HEK293 (cell line): ENCODE results near the gene TSGA10IP.

Source experiments
- CTCF ChIA-PET: fragments of 350-600 bp; formaldehyde crosslinking; extraction: SDS; loops from one replicate; lab custom pipeline; 2021; ENCODE audit warnings: antibody characterized with exemption; lab: Yijun Ruan, JAX
- POLR2A ChIA-PET: fragments of 300-600 bp; formaldehyde crosslinking; extraction: SDS; loops from one replicate; lab custom pipeline; 2020; ENCODE audit warnings: antibody characterized with exemption, inconsistent platforms; lab: Yijun Ruan, JAX
- H3K27ac ChIP-seq: fragments of 200-500 bp; sonication (Bioruptor generic); 2 replicates; pipeline ENCODE4 v1.5.1; 2014; ENCODE audit warnings: low read depth, low read length, control low read depth, inconsistent platforms; ENCODE audit errors: extremely low read depth
- H3K36me3 ChIP-seq, 2 experiments: fragments of 200-500 bp in 1 of 2; sonication (Bioruptor generic) in 1 of 2; 1 replicate in 1 of 2; 2 replicates in 1 of 2; pipeline ENCODE4 v1.5.1; 2014 to 2017; ENCODE audit warnings: inconsistent platforms in 2 of 2, low read length in 2 of 2; ENCODE audit not compliant: control insufficient read depth in 2 of 2, insufficient read depth in 1 of 2
- H3K4me1 ChIP-seq: fragments of 200-500 bp; sonication (Bioruptor generic); 2 replicates; pipeline ENCODE4 v1.5.1; 2014; ENCODE audit warnings: mild to moderate bottlenecking, low read length, inconsistent platforms; ENCODE audit not compliant: control insufficient read depth, insufficient read depth
- H3K4me3 ChIP-seq: 2 replicates; pipeline ENCODE4 v1.5.1; 2011; ENCODE audit warnings: low read depth, mild to moderate bottlenecking, control low read depth, low read length, moderate library complexity
- H3K9me3 ChIP-seq: fragments of 200-500 bp; sonication (Bioruptor generic); 2 replicates; pipeline ENCODE4 v1.5.1; 2014; ENCODE audit warnings: low read depth, low read length, inconsistent platforms; ENCODE audit not compliant: control insufficient read depth, insufficient read depth
- BCL6B ChIP-seq: fragments of 450-650 bp; formaldehyde crosslinking; IDR thresholded peaks from 2 replicates; pipeline ENCODE4 v1.5.1; 2017; ENCODE audit warnings: missing biosample characterization, missing genetic modification characterization
- EGR2 ChIP-seq: fragments of 450-650 bp; formaldehyde crosslinking; IDR thresholded peaks from 2 replicates; pipeline ENCODE4 v1.5.1; 2016; ENCODE audit warnings: low read depth, missing biosample characterization, missing genetic modification characterization
- FEZF1 ChIP-seq: fragments of 450-650 bp; formaldehyde crosslinking; IDR thresholded peaks from 2 replicates; pipeline ENCODE4 v1.5.1; 2016; ENCODE audit warnings: missing biosample characterization, missing genetic modification characterization
- HOXA7 ChIP-seq: sonication (generic); formaldehyde crosslinking; IDR thresholded peaks from 2 replicates; pipeline ENCODE4 v1.8.1; 2022; ENCODE audit warnings: missing genetic modification reagents, borderline replicate concordance
- PBX3 ChIP-seq: sonication (generic); formaldehyde crosslinking; IDR thresholded peaks from 2 replicates; pipeline ENCODE4 v1.8.1; 2022; ENCODE audit warnings: mild to moderate bottlenecking, moderate library complexity, missing genetic modification reagents
- PRDM10 ChIP-seq: fragments of 450-650 bp; formaldehyde crosslinking; IDR thresholded peaks from 2 replicates; pipeline ENCODE4 v1.5.1; 2016; ENCODE audit warnings: missing biosample characterization, missing genetic modification characterization
- RBAK ChIP-seq: fragments of 450-650 bp; formaldehyde crosslinking; IDR thresholded peaks from 2 replicates; pipeline ENCODE4 v1.5.1; 2016; ENCODE audit warnings: missing biosample characterization, missing genetic modification characterization
- SCRT1 ChIP-seq: fragments of 450-650 bp; formaldehyde crosslinking; IDR thresholded peaks from 2 replicates; pipeline ENCODE4 v1.5.1; 2016; ENCODE audit warnings: missing biosample characterization, missing genetic modification characterization, borderline replicate concordance
- SP7 ChIP-seq: fragments of 450-650 bp; formaldehyde crosslinking; IDR thresholded peaks from 2 replicates; pipeline ENCODE4 v1.5.1; 2016; ENCODE audit warnings: missing biosample characterization, missing genetic modification characterization
- ZBTB1 ChIP-seq: fragments of 450-650 bp; formaldehyde crosslinking; IDR thresholded peaks from 2 replicates; pipeline ENCODE4 v1.5.1; 2016; ENCODE audit warnings: missing biosample characterization, missing genetic modification characterization
- ZBTB48 ChIP-seq: fragments of 450-650 bp; formaldehyde crosslinking; IDR thresholded peaks from 2 replicates; pipeline ENCODE4 v1.5.1; 2016; ENCODE audit warnings: missing biosample characterization, missing genetic modification characterization
- ZBTB8A ChIP-seq: fragments of 450-650 bp; formaldehyde crosslinking; IDR thresholded peaks from 2 replicates; pipeline ENCODE4 v1.5.1; 2016; ENCODE audit warnings: missing biosample characterization, missing genetic modification characterization
- ZFP37 ChIP-seq: fragments of 450-650 bp; formaldehyde crosslinking; IDR thresholded peaks from 2 replicates; pipeline ENCODE4 v1.5.1; 2016; ENCODE audit warnings: missing biosample characterization, missing genetic modification characterization
- ZIC2 ChIP-seq: fragments of 450-650 bp; formaldehyde crosslinking; IDR thresholded peaks from 2 replicates; pipeline ENCODE4 v1.5.1; 2016; ENCODE audit warnings: missing biosample characterization, missing genetic modification characterization
- ZNF133 ChIP-seq: fragments of 450-650 bp; formaldehyde crosslinking; IDR thresholded peaks from 2 replicates; pipeline ENCODE4 v1.5.1; 2016; ENCODE audit warnings: missing biosample characterization, missing genetic modification characterization
- ZNF335 ChIP-seq: fragments of 450-650 bp; formaldehyde crosslinking; conservative IDR thresholded peaks from 2 replicates; pipeline ENCODE4 v1.5.1; 2016; ENCODE audit warnings: missing biosample characterization, missing genetic modification characterization
- ZNF341 ChIP-seq: fragments of 450-650 bp; formaldehyde crosslinking; IDR thresholded peaks from 2 replicates; pipeline ENCODE4; 2016; ENCODE audit warnings: low read depth, missing biosample characterization, missing genetic modification characterization
- ZNF423 ChIP-seq: fragments of 450-650 bp; formaldehyde crosslinking; IDR thresholded peaks from 2 replicates; pipeline ENCODE4 v1.5.1; 2016; ENCODE audit warnings: missing biosample characterization, missing genetic modification characterization
- ZNF510 ChIP-seq: fragments of 450-650 bp; formaldehyde crosslinking; IDR thresholded peaks from 2 replicates; pipeline ENCODE4 v1.5.1; 2018; ENCODE audit warnings: mild to moderate bottlenecking, missing genetic modification characterization, missing biosample characterization; ENCODE audit not compliant: insufficient replicate concordance
- ZNF548 ChIP-seq: fragments of 450-650 bp; formaldehyde crosslinking; IDR thresholded peaks from 2 replicates; pipeline ENCODE4 v1.5.1; 2016; ENCODE audit warnings: missing biosample characterization, missing genetic modification characterization
- ZNF560 ChIP-seq: fragments of 450-650 bp; formaldehyde crosslinking; IDR thresholded peaks from 2 replicates; pipeline ENCODE4 v1.5.1; 2017; ENCODE audit warnings: missing biosample characterization, missing genetic modification characterization, borderline replicate concordance
- ZNF610 ChIP-seq: fragments of 450-650 bp; formaldehyde crosslinking; IDR thresholded peaks from 2 replicates; pipeline ENCODE4 v1.5.1; 2016; ENCODE audit warnings: missing biosample characterization, missing genetic modification characterization, borderline replicate concordance
- ZNF624 ChIP-seq: fragments of 450-650 bp; formaldehyde crosslinking; IDR thresholded peaks from 2 replicates; pipeline ENCODE4 v1.5.1; 2017; ENCODE audit warnings: missing biosample characterization, missing genetic modification characterization
- ZNF704 ChIP-seq: fragments of 450-650 bp; formaldehyde crosslinking; IDR thresholded peaks from 2 replicates; pipeline ENCODE4 v1.5.1; 2016; ENCODE audit warnings: missing biosample characterization, missing genetic modification characterization
- ZNF785 ChIP-seq: fragments of 450-650 bp; formaldehyde crosslinking; IDR thresholded peaks from 2 replicates; pipeline ENCODE4 v1.5.1; 2016; ENCODE audit warnings: missing biosample characterization, missing genetic modification characterization
- ZNF843 ChIP-seq: fragments of 450-650 bp; formaldehyde crosslinking; IDR thresholded peaks from 2 replicates; pipeline ENCODE4 v1.5.1; 2016; ENCODE audit warnings: missing biosample characterization, missing genetic modification characterization
- ZSCAN4 ChIP-seq: fragments of 450-650 bp; formaldehyde crosslinking; IDR thresholded peaks from 2 replicates; pipeline ENCODE4 v1.5.1; 2017; ENCODE audit warnings: missing biosample characterization, missing genetic modification characterization

The TSGA10IP gene

GRCh38 chr11:65903068-65903481, 42.2 kb upstream of the TSGA10IP start (continued):
- 0 out of 2 replicates have a peak, but pooled peaks have one; percentile 11 for TF ChIP-seq ZBTB48 (tag by site-specific recombination)
- no peak for TF ChIP-seq ZNF341 (tag by site-specific recombination)
- TF ChIP-seq ZBTB1 (tag by site-specific recombination): no peak
- no peak for TF ChIP-seq SCRT1 (tag by site-specific recombination)
- no peak for TF ChIP-seq ZNF704
- peak; percentile 50; the same call in 1 of the 2 replicates for TF ChIP-seq ZIC2 (tag by site-specific recombination)

GRCh38 chr11:65903715-65904114, 41.6 kb upstream of the TSGA10IP start:
- no peak overlapping the region for H3K4me3 ChIP-seq
- H3K9me3 ChIP-seq: no peaks in the 10 kb centered on the region
- ChIA-PET POLR2A (interaction anchor here (0.6 to 2.0 kb wide), 4 partner anchors 11 to 16 kb away, joined by 3 to 7 read pairs (median 5); partner anchors contain the start of gene FIBP), CTCF (interaction anchor here (0.6 to 3.8 kb wide), 4 partner anchors 14 to 315 kb away, joined by 3 to 40 read pairs (median 18); partner anchors contain the start of genes CCDC85B and FIBP)
- no peak overlapping the region for H3K27ac ChIP-seq
- H3K36me3 ChIP-seq: no peaks in the 10 kb centered on the region
- H3K4me1 ChIP-seq: no peaks in the 10 kb centered on the region
- no peak for TF ChIP-seq ZIC2 (tag by site-specific recombination)
- TF ChIP-seq PBX3 (CRISPR knock-in tag): no peak
- no peak for TF ChIP-seq FEZF1 (tag by site-specific recombination)
- no peak for TF ChIP-seq ZBTB8A
- TF ChIP-seq EGR2 (tag by site-specific recombination): no peak
- TF ChIP-seq ZNF560 (tag by site-specific recombination): no peak
- TF ChIP-seq BCL6B (tag by site-specific recombination): no peak
- no peak for TF ChIP-seq SP7 (tag by site-specific recombination)
- no peak for TF ChIP-seq ZNF843 (tag by site-specific recombination)
- TF ChIP-seq ZNF423 (tag by site-specific recombination): no peak
- no peak for TF ChIP-seq ZNF510 (tag by site-specific recombination)
- TF ChIP-seq ZNF785 (tag by site-specific recombination): no peak
- TF ChIP-seq HOXA7 (CRISPR knock-in tag): no peak
- TF ChIP-seq ZNF610 (tag by site-specific recombination): no peak
- no peak for TF ChIP-seq ZNF548 (tag by site-specific recombination)
- no peak for TF ChIP-seq ZFP37 (tag by site-specific recombination)

GRCh38 chr11:65906602-65907001, 38.7 kb upstream of the TSGA10IP start:
- POLR2A ChIA-PET: interaction anchor here (0.7 to 1.2 kb wide), 2 partner anchors 16 to 18 kb away, joined by 3 read pairs; partner anchors contain the start of genes CCDC85B and FIBP
- H3K27ac ChIP-seq: no peak overlapping the region
- no peaks in the 10 kb centered on the region for H3K4me1 ChIP-seq
- no peaks in the 10 kb centered on the region for H3K36me3 ChIP-seq
- no peaks in the 10 kb centered on the region for H3K9me3 ChIP-seq
- CTCF ChIA-PET: interaction anchor here (0.8 to 11.8 kb wide), 5 partner anchors 9 to 47 kb away, joined by 4 to 189 read pairs (median 5); partner anchors contain the start of genes CCDC85B, FIBP and MUS81
- no peak overlapping the region for H3K4me3 ChIP-seq
- no peak for TF ChIP-seq RBAK (tag by site-specific recombination)
- TF ChIP-seq ZNF335 (tag by site-specific recombination): no peak
- no peak for TF ChIP-seq PRDM10
- no peak for TF ChIP-seq ZNF624
- no peak for TF ChIP-seq ZSCAN4
- TF ChIP-seq ZNF133 (tag by site-specific recombination): no peak
- TF ChIP-seq ZIC2 (tag by site-specific recombination): no peak
